Measurements from ENCODE around the gene RORB. TPM values are rescaled to one million over a fixed set of nuclear protein-coding genes. Genes with fewer than 3 reads are reported as not detected.

The RORB gene
- total and polyA plus RNA-seq, 4 donors, result 0.01 to 0.05 TPM; not detected in 2

GRCh38 chr9:74719306-74719705, 222.2 kb downstream of the RORB start (continued):
- no peak for TF ChIP-seq YY1 (IDR thresholded peaks at IDR 0.05)

GRCh38 chr9:74721696-74722660, 224.8 kb downstream of the RORB start:
- Histone ChIP-seq H3K4me3 (ENCODE audit: low read depth in 1 of 3, low read length in 3 of 3) (no peak overlapping the region), H3K36me3 (ENCODE audit: control insufficient read depth in 4 of 4, insufficient read depth in 3 of 4, low read depth in 1 of 4, low read length in 3 of 4) (no peaks in the 10 kb centered on the region), H3K27ac (ENCODE audit: low read depth in 1 of 2, low read length in 2 of 2) (no peak overlapping the region), H3K9ac (ENCODE audit: low read depth in 1 of 2, low read length in 2 of 2) (no peak overlapping the region), H3K9me3 (ENCODE audit: control insufficient read depth in 4 of 4, low read length in 3 of 4) (no peaks in the 10 kb centered on the region), H3K27me3 (ENCODE audit: control insufficient read depth in 4 of 4, insufficient read depth in 4 of 4, low read length in 3 of 4) (peaks cover 0 to 2% (median 0%) of the 10 kb centered on the region in 4 donors), H3K4me1 (ENCODE audit: control insufficient read depth in 4 of 4, insufficient read depth in 4 of 4, low read length in 3 of 4) (no peaks in the 10 kb centered on the region)
- WGBS, result 60% methylated on average over 5 of the region's 5 CpGs
- TF ChIP-seq FOXA1 (IDR thresholded peaks at IDR 0.05) (no peak), ATF3 (IDR thresholded peaks at IDR 0.05) (no peak), CTCF (IDR thresholded peaks at IDR 0.05; ENCODE audit: low read depth, low read length, missing input control) (no peak), HNF4A (conservative IDR thresholded peaks at IDR 0.05) (no peak), REST (IDR thresholded peaks at IDR 0.05) (no peak), RXRA (IDR thresholded peaks at IDR 0.05) (no peak), EGR1 (IDR thresholded peaks at IDR 0.05; ENCODE audit: low read depth in 2 of 2) (no peak), YY1 (IDR thresholded peaks at IDR 0.05) (no peak)
- DNase-seq (ENCODE audit: low spot score), result no peak

GRCh38 chr9:74724317-74724716, 227.2 kb downstream of the RORB start:
- no peak overlapping the region for H3K9ac ChIP-seq (ENCODE audit: low read depth in 1 of 2, low read length in 2 of 2)
- H3K9me3 ChIP-seq (ENCODE audit: control insufficient read depth in 4 of 4, low read length in 3 of 4), result no peaks in the 10 kb centered on the region

More at GRCh38 chr9:74724317-74724716, 227.2 kb downstream of the RORB start:
- WGBS, result 74% methylated on average over 5 of the region's 5 CpGs
- TF ChIP-seq SP1 (IDR thresholded peaks at IDR 0.05) (no peak), ATF3 (IDR thresholded peaks at IDR 0.05) (no peak), NR2F2 (IDR thresholded peaks at IDR 0.05) (no peak), EGR1 (IDR thresholded peaks at IDR 0.05; ENCODE audit: low read depth in 2 of 2) (no peak), YY1 (IDR thresholded peaks at IDR 0.05) (no peak), FOXA1 (IDR thresholded peaks at IDR 0.05) (no peak), JUND (IDR thresholded peaks at IDR 0.05) (no peak), CTCF (IDR thresholded peaks at IDR 0.05; ENCODE audit: low read depth, low read length, missing input control) (no peak), TAF1 (conservative IDR thresholded peaks at IDR 0.05) (no peak), HNF4G (IDR thresholded peaks at IDR 0.05) (no peak), FOXA2 (IDR thresholded peaks at IDR 0.05) (no peak), GABPA (IDR thresholded peaks at IDR 0.05 in 1 of 2, conservative IDR thresholded peaks at IDR 0.05 in 1 of 2) (no peak), RAD21 (IDR thresholded peaks at IDR 0.05) (no peak)
- Histone ChIP-seq H3K4me1 (ENCODE audit: control insufficient read depth in 4 of 4, insufficient read depth in 4 of 4, low read length in 3 of 4) (no peaks in the 10 kb centered on the region), H3K36me3 (ENCODE audit: control insufficient read depth in 4 of 4, insufficient read depth in 3 of 4, low read depth in 1 of 4, low read length in 3 of 4) (no peaks in the 10 kb centered on the region), H3K4me3 (ENCODE audit: low read depth in 1 of 3, low read length in 3 of 3) (no peak overlapping the region), H3K27ac (ENCODE audit: low read depth in 1 of 2, low read length in 2 of 2) (no peak overlapping the region), H3K27me3 (ENCODE audit: control insufficient read depth in 4 of 4, insufficient read depth in 4 of 4, low read length in 3 of 4) (peaks cover 0 to 2% (median 0%) of the 10 kb centered on the region in 4 donors)
- no peak for DNase-seq (ENCODE audit: low spot score)

Measured in liver (tissue), 9 donors.